NCI-H526 (cell line): ENCODE data around the gene NOS1AP.

ENCODE experiments used
- DNase-seq, 2 experiments: peaks; one replicate each; lab custom pipeline; 2025; lab: John Stamatoyannopoulos, UW

NOS1AP gene

GRCh38 chr1:162137179-162137960 lies 67.9 kb downstream of the NOS1AP start:
- DNase-seq = no peak

GRCh38 chr1:162138112-162138511 lies 68.6 kb downstream of the NOS1AP start:
- no peak for DNase-seq

- DNase-seq = no peak
These were observed 69.2 kb downstream of the NOS1AP start for GRCh38 chr1:162138599-162139181.

GRCh38 chr1:162139211-162139610 lies 69.7 kb downstream of the NOS1AP start:
- DNase-seq = no peak

DNA sequence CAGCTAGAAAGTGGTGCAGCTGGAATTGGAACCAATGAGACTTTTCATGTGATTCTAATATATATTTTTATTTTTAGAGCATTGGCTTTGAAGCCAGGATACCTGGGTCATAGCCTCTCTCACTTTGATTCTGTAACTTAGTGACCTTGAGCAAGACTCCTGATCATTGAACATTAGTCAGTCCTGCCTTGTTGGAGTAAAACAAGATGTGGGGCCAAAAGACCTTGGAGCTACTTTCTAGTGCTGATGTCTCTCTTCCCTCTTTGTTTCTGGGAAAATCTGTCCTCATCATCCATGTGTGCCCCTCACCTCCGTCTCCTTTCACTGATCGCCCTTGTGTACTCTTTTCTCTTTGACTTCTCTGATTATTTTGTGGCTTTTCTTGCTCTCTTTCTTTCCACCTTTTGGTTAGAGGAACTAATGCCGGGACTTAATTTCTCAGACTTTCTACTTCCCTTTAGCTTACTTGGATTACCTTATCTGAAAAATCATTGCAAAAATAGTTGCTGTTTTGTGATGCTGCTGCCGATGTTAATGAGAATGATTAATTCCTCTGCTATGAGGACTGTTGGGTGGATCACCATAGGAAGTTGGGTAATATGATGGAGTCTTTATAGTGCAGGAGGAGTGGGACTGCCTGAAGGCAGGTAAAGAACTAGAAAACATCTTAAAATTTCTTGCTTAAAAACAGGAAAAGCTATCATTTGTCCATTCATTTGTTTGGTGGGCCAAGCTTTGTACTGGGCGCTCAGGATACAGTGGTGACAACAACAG lies 72.0 kb downstream of the NOS1AP start:
- no peak for DNase-seq

GRCh38 chr1:162142968-162143367 lies 73.5 kb downstream of the NOS1AP start:
- DNase-seq = no peak

DNA sequence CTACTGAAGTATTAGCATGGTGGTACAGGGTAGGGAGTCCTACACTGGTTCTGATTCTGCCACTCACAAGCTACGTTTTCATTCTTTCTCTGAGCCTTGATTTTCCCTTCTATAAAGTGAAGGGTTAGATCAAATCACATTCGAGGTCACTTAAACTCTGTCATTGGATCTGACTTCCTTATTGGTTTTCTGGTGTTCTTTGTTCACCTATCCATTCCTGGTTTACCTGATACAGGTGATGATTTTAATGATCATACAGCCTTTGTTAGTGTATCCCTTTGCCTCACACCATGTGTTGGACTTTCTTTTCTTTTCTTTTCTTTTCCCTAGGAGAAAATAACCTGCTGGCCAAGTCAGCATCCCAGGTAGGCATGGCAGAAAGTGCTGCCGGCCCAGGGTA lies 74.8 kb downstream of the NOS1AP start:
- no peak for DNase-seq

- DNase-seq = peak in 1 of 2 experiments; percentile 46
These were observed 75.4 kb downstream of the NOS1AP start for GRCh38 chr1:162144853-162145252.

- peak; percentile 36 to 67 for DNase-seq
These were observed 75.9 kb downstream of the NOS1AP start for GRCh38 chr1:162145280-162145965.

DNA sequence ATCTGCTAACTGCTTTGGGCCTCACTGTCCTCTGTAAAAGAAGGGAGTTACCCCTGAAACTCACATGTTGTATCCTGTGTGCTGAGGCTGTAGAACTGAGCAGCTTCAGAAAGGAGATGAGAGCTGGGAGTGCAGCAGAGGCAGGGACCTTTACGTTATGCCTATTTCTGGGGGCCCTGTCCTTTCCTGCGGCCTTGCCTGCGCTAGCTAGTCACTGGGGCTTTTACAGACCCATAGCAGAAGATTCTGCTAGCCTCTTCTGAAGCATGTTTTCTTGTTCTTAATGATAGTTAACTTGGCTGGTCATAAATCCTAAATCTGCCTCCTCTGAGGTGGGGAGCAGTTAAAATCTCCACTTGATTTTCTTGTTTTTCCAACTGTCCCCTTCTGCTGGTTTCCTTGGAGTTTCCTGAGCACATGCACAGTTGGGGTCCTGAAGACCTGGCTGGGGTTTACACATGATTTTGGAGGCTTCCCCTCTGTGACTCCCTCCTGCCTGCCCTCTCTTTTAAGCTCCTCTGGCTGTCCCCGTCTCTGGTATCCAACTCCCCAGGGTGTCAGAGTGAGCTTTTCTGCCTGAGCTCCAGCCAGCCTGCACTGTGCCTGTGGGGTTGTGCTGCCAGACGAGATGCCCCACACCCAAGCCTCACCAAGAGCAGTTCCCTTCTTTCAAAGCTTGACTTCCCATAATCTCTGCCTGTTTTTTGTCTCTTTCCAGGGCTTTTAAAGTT lies 76.6 kb downstream of the NOS1AP start:
- no peak for DNase-seq

DNA sequence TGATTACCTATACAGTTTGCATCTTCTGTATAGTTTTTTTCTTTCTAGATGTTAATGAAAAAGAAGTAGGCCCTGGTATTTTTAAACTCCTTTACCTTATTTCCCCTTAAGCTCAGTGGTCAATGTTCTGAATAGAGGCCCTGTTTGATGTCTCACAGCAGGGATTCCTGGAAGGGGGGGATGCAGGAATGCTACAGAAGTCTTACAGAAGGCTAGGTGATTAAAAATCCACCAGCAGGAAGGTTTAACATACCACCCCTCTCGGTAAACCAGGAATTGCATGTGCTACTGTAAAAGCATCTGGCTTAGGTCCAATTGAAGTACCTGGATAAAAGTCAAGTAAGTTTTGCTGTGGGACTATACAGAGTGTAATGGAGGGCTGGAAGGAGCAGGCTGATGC lies 78.3 kb downstream of the NOS1AP start:
- no peak for DNase-seq

DNA sequence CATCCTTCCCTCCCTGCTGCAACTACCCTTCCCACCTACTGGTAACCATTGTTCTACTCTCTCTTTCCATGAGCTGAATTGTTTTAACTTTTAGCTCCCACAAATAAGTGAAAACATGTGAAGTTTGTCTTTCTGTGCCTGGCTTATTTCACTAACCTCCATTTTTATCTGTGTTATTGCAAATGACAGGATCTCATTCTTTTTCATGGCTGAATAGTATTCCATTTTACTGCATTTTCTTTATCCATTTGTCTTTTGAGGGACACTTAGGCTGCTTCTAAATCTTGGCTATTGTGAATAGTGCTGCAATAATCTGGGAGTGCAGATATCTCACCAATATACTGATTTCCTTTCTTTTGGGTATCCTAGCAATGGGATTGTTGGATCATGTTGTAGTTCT lies 80.6 kb downstream of the NOS1AP start:
- no peak for DNase-seq

DNA sequence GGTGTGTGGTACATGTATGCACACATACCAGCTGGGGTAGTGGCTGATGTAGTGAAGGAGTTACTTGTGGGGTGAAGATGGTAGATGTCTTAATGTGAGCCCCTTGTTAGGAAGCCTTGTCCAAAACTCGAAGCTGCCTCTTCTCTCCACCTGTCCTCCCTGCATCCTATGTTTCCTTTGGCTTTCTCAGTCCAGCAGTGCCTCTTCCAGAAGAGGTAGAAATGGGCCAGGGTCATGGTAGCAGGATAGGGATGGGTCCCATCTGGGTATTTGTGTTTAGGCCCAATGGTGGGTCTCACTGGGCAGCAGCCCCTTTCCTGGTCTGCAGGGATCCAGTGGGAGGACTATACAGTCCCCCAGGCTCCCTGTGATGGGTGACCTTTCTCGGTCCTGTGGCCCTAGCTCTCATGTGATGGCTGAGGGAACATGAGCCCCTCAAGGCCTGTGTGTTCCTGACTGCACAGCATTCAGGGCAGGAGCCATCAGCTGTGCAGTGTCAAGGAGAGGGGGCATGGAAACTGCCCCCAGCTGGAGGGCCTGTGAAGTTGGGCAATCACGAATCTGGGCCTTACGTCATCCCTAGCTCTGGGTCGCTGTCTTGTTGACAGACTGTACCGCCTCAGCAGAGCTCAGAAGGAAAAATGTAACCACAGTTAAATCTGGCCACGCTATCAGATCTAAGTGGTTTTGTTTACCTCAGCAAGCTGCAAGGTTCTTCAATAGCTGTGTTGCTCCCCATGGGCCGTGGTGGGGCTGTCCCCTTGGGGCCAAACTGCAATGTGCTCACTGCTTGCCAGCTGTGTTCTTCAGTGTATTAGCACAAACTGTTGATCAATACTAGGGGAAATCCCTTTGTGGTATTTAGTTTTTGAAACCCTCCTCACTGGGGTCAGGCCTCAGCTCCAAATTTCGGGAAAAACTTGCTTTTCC lies 82.7 kb downstream of the NOS1AP start:
- no peak for DNase-seq

- DNase-seq = no peak
These were observed 83.9 kb downstream of the NOS1AP start for GRCh38 chr1:162153374-162153773.

- DNase-seq = no peak
These were observed 88.0 kb downstream of the NOS1AP start for GRCh38 chr1:162157469-162157868.

DNA sequence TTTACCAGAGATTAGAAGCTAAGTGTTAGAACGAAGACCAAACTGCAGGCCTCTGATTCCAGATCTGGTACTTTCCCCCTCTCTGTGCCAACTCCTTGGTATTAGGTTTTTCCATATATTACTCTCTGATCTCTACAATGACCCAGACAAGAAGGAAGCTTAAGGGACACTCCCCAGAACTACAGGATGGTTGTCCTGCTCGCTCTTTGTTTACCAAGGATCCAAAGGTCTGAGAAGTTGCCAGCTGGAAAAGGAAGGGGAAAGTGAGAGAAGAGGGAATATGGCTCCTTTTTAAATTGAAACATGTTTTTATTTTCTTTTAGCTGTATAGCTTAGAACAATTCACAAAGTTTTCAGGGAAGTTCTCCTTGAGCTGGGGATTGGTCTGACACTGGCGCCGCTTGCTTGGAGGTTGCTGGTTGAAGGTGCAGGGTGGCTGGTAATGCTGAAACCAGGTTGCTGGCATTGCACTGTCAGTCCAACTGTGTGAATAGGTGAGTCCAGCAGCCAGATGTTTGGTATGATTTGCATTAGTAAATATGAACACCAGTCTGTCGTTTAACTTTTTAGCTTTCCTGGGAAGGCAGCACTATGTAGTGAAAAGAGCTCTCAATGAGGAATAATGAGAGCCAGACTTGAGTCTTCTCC lies 89.3 kb downstream of the NOS1AP start:
- DNase-seq = peak in 1 of 2 experiments; percentile 39

DNA sequence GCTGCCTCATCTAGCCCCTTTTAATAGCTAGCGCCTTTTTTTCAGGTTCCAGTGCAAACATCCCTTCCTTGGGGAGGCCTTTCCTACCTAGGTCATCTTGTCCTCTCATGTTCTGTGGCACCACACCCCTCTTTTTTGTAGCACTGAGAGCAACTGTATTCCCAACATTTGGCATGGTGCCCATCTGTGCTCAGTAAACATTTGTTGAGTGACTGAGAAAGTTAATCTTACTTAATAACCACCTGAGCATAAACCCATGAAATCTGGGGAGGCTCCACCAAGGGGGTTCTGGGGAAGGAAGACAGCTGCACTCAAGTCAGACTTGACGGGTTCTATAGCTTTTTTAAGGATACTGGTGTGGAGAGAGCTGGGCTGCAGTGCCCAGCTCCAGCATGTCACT lies 90.0 kb downstream of the NOS1AP start:
- DNase-seq = no peak

DNA sequence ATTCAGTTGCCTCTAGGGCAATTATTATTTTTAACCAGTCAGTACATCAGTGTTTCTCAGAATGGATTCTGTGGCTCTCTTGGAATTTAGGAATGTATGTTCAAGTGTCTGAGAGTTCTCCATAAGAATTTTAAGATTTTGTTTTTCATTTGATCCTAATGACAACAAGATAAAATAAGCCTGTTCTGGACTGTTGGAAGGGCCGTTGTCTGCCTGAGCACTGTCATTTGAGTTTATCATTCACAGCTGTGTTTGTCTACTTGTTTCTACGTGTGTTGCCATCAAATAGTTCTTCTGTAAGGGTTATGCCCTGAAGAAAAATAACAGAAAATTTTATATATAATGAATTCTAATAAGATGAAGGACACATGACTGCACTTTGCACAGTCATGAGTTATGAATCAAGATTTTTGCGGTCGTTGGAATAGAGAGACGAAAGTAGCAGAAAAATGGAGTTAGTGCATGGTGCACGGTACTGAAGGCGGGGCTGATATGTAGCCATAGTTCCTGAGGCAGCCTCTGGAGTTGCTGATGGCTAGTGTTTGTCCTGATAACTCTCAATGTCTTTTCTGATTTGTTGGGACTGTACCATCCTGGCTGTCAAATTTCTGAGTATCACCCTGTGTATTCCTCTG lies 92.5 kb downstream of the NOS1AP start:
- peak in 1 of 2 experiments; percentile 76 for DNase-seq

DNA sequence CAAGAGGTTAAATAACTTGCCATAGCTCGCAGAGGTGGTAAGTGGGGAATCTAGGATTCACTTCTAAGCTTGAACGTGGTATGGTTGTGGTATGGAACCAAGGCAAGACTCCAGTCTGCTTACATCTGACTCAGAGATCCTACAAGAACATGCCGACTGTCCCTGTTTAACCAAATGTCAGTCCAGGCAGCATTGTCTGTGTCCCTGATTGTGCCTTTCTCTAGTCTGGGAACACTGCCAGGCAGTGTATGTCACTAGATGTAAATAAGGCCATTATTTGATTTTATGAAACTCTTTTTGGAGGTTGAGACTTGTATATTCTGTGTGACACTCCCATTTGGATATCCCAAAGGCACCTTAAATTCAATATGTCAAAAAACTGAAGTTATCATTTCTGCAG lies 96.0 kb downstream of the NOS1AP start:
- no peak for DNase-seq
